ENCODE results near the gene PLXNA1.
A peak's percentile ranks its signal among the peaks of the same experiment; 100 is the strongest.

- TF ChIP-seq CTCF (IDR thresholded peaks at IDR 0.05; ENCODE audit: control extremely low read depth in 1 of 3, insufficient read depth in 1 of 3, low read depth in 1 of 3, low read length in 3 of 3) (peak in 2 of 3 experiments; percentile 16 to 46; a peak in 2 of 4 replicates), TAF1 (IDR thresholded peaks at IDR 0.05; ENCODE audit: low read depth, low read length) (no peak)
Observed at GRCh38 chr3:126959921-126960603, 22.9 kb upstream of the PLXNA1 start.

Data from H1 (cell line).